ENCODE data around the gene OPRM1. TPM values are rescaled to one million over a fixed set of nuclear protein-coding genes. Genes with fewer than 3 reads are reported as not detected.

The OPRM1 gene
- total and polyA plus RNA-seq, 2 of the 8 experiments (the other 6 are each of a cell fraction or from before 2014, with no cell fraction given) = not detected

GRCh38 chr6:154099211-154099610, 60.2 kb downstream of the OPRM1 start:
- Histone ChIP-seq H2BK12ac (ENCODE audit: low read depth, low read length) (no peak overlapping the region), H2AFZ (ENCODE audit: low read length) (no peak overlapping the region), H3K23ac (ENCODE audit: insufficient read length) (no peak overlapping the region), H3K4me1 (replicated peaks in 1 of 4; ENCODE audit: control insufficient read depth in 3 of 4, insufficient read depth in 4 of 4, low read length in 3 of 4) (no peaks in the 10 kb centered on the region), H2BK120ac (replicated peaks; ENCODE audit: low read depth, low read length) (no peak overlapping the region), H2AK5ac (ENCODE audit: low read depth, low read length) (no peak overlapping the region), H2BK20ac (ENCODE audit: low read length) (no peak overlapping the region), H3K36me3 (ENCODE audit: control insufficient read depth in 2 of 4, insufficient read depth in 4 of 4, low read length in 3 of 4) (no peaks in the 10 kb centered on the region), H4K91ac (replicated peaks; ENCODE audit: insufficient read length, low read length) (no peak overlapping the region), H3K79me1 (ENCODE audit: low read depth, low read length) (no peaks in the 10 kb centered on the region), H2BK15ac (ENCODE audit: low read length) (no peak overlapping the region), H3K27me3 (replicated peaks in 1 of 4; ENCODE audit: control insufficient read depth in 3 of 4, extremely low read depth in 1 of 4, insufficient read depth in 3 of 4, low read length in 3 of 4) (no peaks in the 10 kb centered on the region), H3K56ac (replicated peaks; ENCODE audit: insufficient read length, low read depth, low read length) (no peak overlapping the region), H4K5ac (ENCODE audit: insufficient read length, low read depth, low read length) (no peak overlapping the region), H3K4ac (replicated peaks; ENCODE audit: insufficient read length, low read depth, low read length) (no peak overlapping the region), H3K27ac (ENCODE audit: low read depth, low read length) (no peak overlapping the region), H3K14ac (ENCODE audit: insufficient read length) (no peak overlapping the region), H3K9me3 (ENCODE audit: insufficient read depth in 2 of 2, low read depth in 1 of 2, low read length in 1 of 2) (no peaks in the 10 kb centered on the region), H4K8ac (ENCODE audit: extremely low read depth, insufficient read depth, low read length) (no peak overlapping the region), H3K9ac (replicated peaks in 1 of 4; ENCODE audit: extremely low read depth in 1 of 4, low read depth in 3 of 4, low read length in 3 of 4) (no peak overlapping the region), H3K4me2 (ENCODE audit: insufficient read depth in 1 of 2, low read depth in 2 of 2, low read length in 2 of 2) (no peak overlapping the region), H3K4me3 (ENCODE audit: extremely low read depth in 1 of 4, insufficient read depth in 2 of 4, low read depth in 3 of 4, low read length in 4 of 4) (no peak overlapping the region), H3K79me2 (ENCODE audit: control insufficient read depth in 1 of 2, insufficient read depth in 2 of 2, low read length in 2 of 2) (no peaks in the 10 kb centered on the region), H2BK5ac (ENCODE audit: low read depth, low read length) (no peak overlapping the region), H3K18ac (ENCODE audit: extremely low read depth, low read length) (no peak overlapping the region), H4K20me1 (replicated peaks in 1 of 2; ENCODE audit: control insufficient read depth in 1 of 2, insufficient read depth in 2 of 2, low read length in 2 of 2) (no peaks in the 10 kb centered on the region), H3K23me2 (ENCODE audit: low read depth, low read length) (no peaks in the 10 kb centered on the region)
- FAIRE-seq = no peak
- POLR2A ChIA-PET (ENCODE audit: partially characterized antibody) = no interaction called here
- CTCF ChIA-PET (ENCODE audit: partially characterized antibody) = no interaction called here
- no peak for DNase-seq (ENCODE audit: low read depth in 1 of 2, low spot score in 2 of 2)
- 88% methylated on average over 4 of the region's 4 CpGs; no CpG with 5 or more reads in 1 of the 2 experiments for WGBS, 2 experiments (ENCODE audit: extremely low coverage in 1 of 2, insufficient coverage in 1 of 2, insufficient read length in 1 of 2, insufficient replicate concordance in 2 of 2, low coverage in 1 of 2, low lambda C conversion rate in 2 of 2, missing lambda C conversion rate in 1 of 2)
- TF ChIP-seq POLR2AphosphoS5 (IDR thresholded peaks at IDR 0.05; ENCODE audit: low read depth, low read length) = no peak
- no peak for TF ChIP-seq MAFK (IDR thresholded peaks at IDR 0.05; ENCODE audit: low read depth, low read length)
- TF ChIP-seq ASH2L (IDR thresholded peaks at IDR 0.05; ENCODE audit: low read length) = no peak
- no peak for TF ChIP-seq SP4 (IDR thresholded peaks at IDR 0.05; ENCODE audit: low read length)
- no peak for TF ChIP-seq SIRT6 (IDR thresholded peaks at IDR 0.05; ENCODE audit: low read length)
- TF ChIP-seq FOSL1 (IDR thresholded peaks at IDR 0.05; ENCODE audit: insufficient read depth, low read depth, low read length) = no peak
- no peak for TF ChIP-seq ATF2 (IDR thresholded peaks at IDR 0.05; ENCODE audit: low read length)
- TF ChIP-seq CBX8 (IDR thresholded peaks at IDR 0.05; ENCODE audit: borderline replicate concordance, low read depth, low read length) = no peak
- no peak for TF ChIP-seq EZH2 (IDR thresholded peaks at IDR 0.05; ENCODE audit: low read depth, low read length, severe bottlenecking)
- TF ChIP-seq SP2 (IDR thresholded peaks at IDR 0.05; ENCODE audit: low read length) = no peak
- TF ChIP-seq CTCF (IDR thresholded peaks at IDR 0.05; ENCODE audit: control extremely low read depth in 1 of 3, insufficient read depth in 1 of 3, low read depth in 1 of 3, low read length in 3 of 3) = no peak
- no peak for TF ChIP-seq BACH1 (IDR thresholded peaks at IDR 0.05; ENCODE audit: low read length)

Data from H1 (cell line).